Measurements from ENCODE around the gene PYGO2. TPM values are rescaled to one million over a fixed set of nuclear protein-coding genes. Genes with fewer than 3 reads are reported as not detected.

PYGO2 gene
- total RNA-seq, 1 donor, result 18.5 TPM

DNA sequence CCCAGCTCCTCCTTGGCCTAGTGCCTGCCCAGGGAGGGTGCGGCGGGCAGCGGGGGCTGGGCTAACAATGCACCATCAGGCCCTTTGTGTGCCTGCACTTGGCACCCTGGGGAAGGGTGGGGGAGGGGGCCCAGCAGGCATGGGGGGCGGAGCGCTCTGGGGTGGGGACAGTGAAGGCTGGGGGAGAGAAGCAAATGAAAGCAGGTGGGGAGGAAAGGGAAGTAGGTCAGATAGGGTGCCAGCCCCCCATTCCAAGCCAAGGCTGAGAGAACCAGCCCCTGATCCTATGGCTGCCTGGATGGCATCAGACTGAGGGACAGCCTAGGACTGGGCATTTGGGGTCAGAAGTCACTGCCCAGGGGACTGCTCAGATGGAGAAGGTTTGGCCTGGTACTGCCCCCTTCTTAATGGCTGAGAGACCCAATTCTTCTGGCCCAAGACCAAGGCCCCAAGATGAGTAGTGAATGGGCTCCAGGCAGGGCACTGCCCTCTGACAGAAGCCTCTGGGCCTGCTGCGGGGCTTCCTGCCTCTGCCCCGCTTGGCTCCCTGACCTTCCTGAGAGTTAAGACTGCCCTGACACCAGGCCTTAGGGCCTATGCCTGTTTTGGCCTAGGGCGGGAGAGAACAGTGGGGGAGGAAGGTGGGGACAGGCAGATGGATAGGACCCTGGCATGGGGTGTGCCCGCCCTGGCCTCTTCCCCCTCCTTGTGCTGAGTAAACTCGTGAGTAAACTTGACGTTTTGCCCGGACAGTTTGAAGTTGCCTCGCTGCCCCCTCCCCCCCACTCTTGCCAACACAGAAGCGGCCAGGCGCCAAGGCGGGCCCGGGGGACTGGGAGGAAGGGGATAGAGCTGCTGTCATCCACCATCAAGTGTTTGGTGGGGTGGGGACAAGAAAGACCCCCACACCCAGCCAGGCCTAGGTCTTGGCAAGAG, 43.8 kb upstream of the PYGO2 start:
- Histone ChIP-seq H3K4me3 (ENCODE audit: insufficient read depth, low read length) (peak overlapping the region; percentile 89), H3K27me3 (ENCODE audit: insufficient read depth, low read length) (no peaks in the 10 kb centered on the region), H3K36me3 (ENCODE audit: insufficient read depth, low read length) (no peaks in the 10 kb centered on the region), H3K79me2 (ENCODE audit: insufficient read depth, low read length) (peaks cover 77% of the 10 kb centered on the region), H2AFZ (ENCODE audit: low read length) (no peak overlapping the region), H3K4me2 (ENCODE audit: insufficient read depth, low read length) (peak overlapping the region; percentile 10), H4K20me1 (ENCODE audit: insufficient read depth, low read length) (peaks cover 28% of the 10 kb centered on the region), H3K4me1 (ENCODE audit: insufficient read depth, low read length) (peaks cover 25% of the 10 kb centered on the region), H3K9me3 (ENCODE audit: low read depth, low read length) (no peaks in the 10 kb centered on the region), H3K27ac (ENCODE audit: low read depth, low read length) (peak overlapping the region; percentile 53)
- TF ChIP-seq CTCF (IDR thresholded peaks at IDR 0.05; ENCODE audit: extremely low read depth, low read depth, low read length), result no peak
- peak; percentile 96 for DNase-seq (ENCODE audit: insufficient read length, low spot score, missing footprints)

DNA sequence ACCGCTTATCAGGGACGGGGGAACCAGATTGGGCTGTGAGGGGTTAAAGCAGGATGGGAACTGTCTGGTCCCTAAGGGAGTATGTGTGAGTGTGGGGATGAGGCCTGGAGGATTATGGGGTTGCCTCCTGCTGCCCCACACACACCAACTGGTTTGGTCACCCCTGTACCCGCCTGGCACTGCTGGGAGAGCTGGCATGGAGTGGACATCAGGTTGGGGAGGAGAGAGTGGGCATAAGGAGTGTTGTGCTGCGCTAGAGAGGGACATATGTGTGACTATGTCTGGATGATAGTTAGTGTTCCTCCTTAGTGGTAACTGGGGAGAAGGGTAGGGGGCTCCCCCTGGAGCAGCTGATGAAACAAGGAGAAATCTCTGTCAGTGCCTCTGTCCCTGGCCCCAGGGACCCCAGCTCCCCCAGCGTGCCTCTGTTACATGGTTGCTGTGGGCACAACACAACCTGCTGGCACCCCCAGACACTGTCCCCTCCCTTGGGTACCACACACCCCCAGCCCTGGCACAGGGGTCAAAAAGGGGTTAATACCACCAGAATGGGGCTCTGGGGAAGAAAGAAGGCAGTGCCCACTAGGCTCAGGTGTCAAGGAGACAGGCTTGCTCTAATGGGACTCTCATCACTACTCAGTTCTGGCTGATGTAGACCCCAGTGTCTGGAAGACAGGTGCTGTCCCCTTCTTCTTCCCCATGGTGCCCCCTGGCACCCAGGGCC, 42.9 kb upstream of the PYGO2 start:
- Histone ChIP-seq H2AFZ (ENCODE audit: low read length) (no peak overlapping the region), H3K27ac (ENCODE audit: low read depth, low read length) (peak overlapping the region; percentile 58), H4K20me1 (ENCODE audit: insufficient read depth, low read length) (peaks cover 28% of the 10 kb centered on the region), H3K79me2 (ENCODE audit: insufficient read depth, low read length) (peaks cover 69% of the 10 kb centered on the region), H3K9me3 (ENCODE audit: low read depth, low read length) (no peaks in the 10 kb centered on the region), H3K4me2 (ENCODE audit: insufficient read depth, low read length) (peak overlapping the region; percentile 76), H3K36me3 (ENCODE audit: insufficient read depth, low read length) (no peaks in the 10 kb centered on the region), H3K4me1 (ENCODE audit: insufficient read depth, low read length) (peaks cover 34% of the 10 kb centered on the region), H3K27me3 (ENCODE audit: insufficient read depth, low read length) (no peaks in the 10 kb centered on the region), H3K4me3 (ENCODE audit: insufficient read depth, low read length) (peak overlapping the region; percentile 89)
- peak; percentile 59 for DNase-seq (ENCODE audit: insufficient read length, low spot score, missing footprints)
- no peak for TF ChIP-seq CTCF (IDR thresholded peaks at IDR 0.05; ENCODE audit: extremely low read depth, low read depth, low read length)

DNA sequence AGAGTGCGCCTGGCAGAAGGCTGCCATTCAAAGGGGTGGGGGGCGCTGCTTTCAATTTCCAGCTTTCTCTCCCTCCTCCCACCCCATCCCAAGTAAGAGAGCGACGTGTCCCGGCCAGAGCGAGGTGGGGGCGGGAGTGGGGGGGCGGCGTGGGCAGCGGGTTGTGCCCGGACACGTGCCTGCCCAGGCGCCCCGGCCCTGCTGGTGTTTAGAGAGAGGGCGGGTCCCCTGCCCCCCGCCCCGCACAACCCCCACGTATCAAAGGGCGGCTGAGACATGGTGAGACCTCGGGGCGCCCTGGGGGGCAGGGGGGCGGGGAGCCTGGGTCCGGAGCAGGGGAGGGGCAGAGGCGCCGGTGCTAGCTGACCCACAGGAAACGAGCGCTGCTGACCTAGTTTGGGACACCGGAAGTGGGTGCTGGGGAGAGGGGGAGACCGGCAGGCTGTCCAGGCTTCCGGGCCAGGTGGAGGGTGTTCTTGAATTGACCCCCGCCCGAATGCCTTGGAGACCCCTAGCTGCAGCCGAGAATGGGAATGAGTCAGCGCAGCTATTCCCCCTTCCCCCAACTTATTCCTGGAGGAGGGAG, 42.3 kb upstream of the PYGO2 start:
- Histone ChIP-seq H3K9me3 (ENCODE audit: low read depth, low read length) (no peaks in the 10 kb centered on the region), H3K36me3 (ENCODE audit: insufficient read depth, low read length) (no peaks in the 10 kb centered on the region), H3K4me2 (ENCODE audit: insufficient read depth, low read length) (peak overlapping the region; percentile 76), H3K4me3 (ENCODE audit: insufficient read depth, low read length) (peak overlapping the region; percentile 89), H3K4me1 (ENCODE audit: insufficient read depth, low read length) (peaks cover 38% of the 10 kb centered on the region), H4K20me1 (ENCODE audit: insufficient read depth, low read length) (peaks cover 28% of the 10 kb centered on the region), H3K27ac (ENCODE audit: low read depth, low read length) (peak overlapping the region; percentile 72), H3K27me3 (ENCODE audit: insufficient read depth, low read length) (no peaks in the 10 kb centered on the region), H2AFZ (ENCODE audit: low read length) (peak overlapping the region; percentile 62), H3K79me2 (ENCODE audit: insufficient read depth, low read length) (peaks cover 62% of the 10 kb centered on the region)
- no peak for TF ChIP-seq CTCF (IDR thresholded peaks at IDR 0.05; ENCODE audit: extremely low read depth, low read depth, low read length)
- DNase-seq (ENCODE audit: insufficient read length, low spot score, missing footprints), result peak; percentile 90
